ENCODE data around the gene TRAPPC3L. TPM values are rescaled to one million over a fixed set of nuclear protein-coding genes. Genes with fewer than 3 reads are reported as not detected.

The TRAPPC3L gene
- total and polyA plus RNA-seq, 2 experiments from 2014 or later = not detected

GRCh38 chr6:116446399-116446798 is 99.1 kb downstream of the TRAPPC3L start:
- Histone ChIP-seq H3K27me3 (no peaks in the 10 kb centered on the region), H3K9me3 (ENCODE audit: low read depth) (no peaks in the 10 kb centered on the region), H3K27ac (no peak overlapping the region), H3K36me3 (no peaks in the 10 kb centered on the region), H3K4me3 (no peak overlapping the region), H3K4me1 (ENCODE audit: low read depth) (no peaks in the 10 kb centered on the region)
- TF ChIP-seq, protein P1, sequence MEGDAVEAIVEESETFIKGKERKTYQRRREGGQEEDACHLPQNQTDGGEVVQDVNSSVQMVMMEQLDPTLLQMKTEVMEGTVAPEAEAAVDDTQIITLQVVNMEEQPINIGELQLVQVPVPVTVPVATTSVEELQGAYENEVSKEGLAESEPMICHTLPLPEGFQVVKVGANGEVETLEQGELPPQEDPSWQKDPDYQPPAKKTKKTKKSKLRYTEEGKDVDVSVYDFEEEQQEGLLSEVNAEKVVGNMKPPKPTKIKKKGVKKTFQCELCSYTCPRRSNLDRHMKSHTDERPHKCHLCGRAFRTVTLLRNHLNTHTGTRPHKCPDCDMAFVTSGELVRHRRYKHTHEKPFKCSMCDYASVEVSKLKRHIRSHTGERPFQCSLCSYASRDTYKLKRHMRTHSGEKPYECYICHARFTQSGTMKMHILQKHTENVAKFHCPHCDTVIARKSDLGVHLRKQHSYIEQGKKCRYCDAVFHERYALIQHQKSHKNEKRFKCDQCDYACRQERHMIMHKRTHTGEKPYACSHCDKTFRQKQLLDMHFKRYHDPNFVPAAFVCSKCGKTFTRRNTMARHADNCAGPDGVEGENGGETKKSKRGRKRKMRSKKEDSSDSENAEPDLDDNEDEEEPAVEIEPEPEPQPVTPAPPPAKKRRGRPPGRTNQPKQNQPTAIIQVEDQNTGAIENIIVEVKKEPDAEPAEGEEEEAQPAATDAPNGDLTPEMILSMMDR (IDR thresholded peaks at IDR 0.05; ENCODE audit: low read depth, low read length) = no peak
- DNase-seq (ENCODE audit: low read depth in 1 of 2, low spot score in 1 of 2) = peak in 1 of 2 donors; percentile 30

GRCh38 chr6:116445102-116445501 is 100.4 kb downstream of the TRAPPC3L start:
- Histone ChIP-seq H3K27me3 (no peaks in the 10 kb centered on the region), H3K36me3 (no peaks in the 10 kb centered on the region), H3K9me3 (ENCODE audit: low read depth) (no peaks in the 10 kb centered on the region), H3K4me3 (no peak overlapping the region), H3K27ac (no peak overlapping the region), H3K4me1 (ENCODE audit: low read depth) (no peaks in the 10 kb centered on the region)
- DNase-seq (ENCODE audit: low read depth in 1 of 2, low spot score in 1 of 2) = no peak
- TF ChIP-seq, protein P1 (IDR thresholded peaks at IDR 0.05; ENCODE audit: low read depth, low read length) = no peak

Other genes starting within 250 kb of the TRAPPC3L start
- 23.5 and 28.1 TPM in 2 replicates for gene DSE, start 174.7 kb downstream of the TRAPPC3L start, total RNA-seq
- 12.7 and 14.3 TPM in 2 replicates for gene DSE, start 174.7 kb downstream of the TRAPPC3L start, polyA plus RNA-seq
- 3.0 TPM in 1 of 2 replicates, not detected in the other for gene CALHM6, start 84.3 kb downstream of the TRAPPC3L start, total RNA-seq
- gene CALHM6, start 84.3 kb downstream of the TRAPPC3L start, polyA plus RNA-seq = 1.9 and 4.9 TPM in 2 replicates
- 0.11 TPM in 1 of 2 replicates, not detected in the other for gene CALHM5, start 34.0 kb downstream of the TRAPPC3L start, total RNA-seq
- gene CALHM5, start 34.0 kb downstream of the TRAPPC3L start, polyA plus RNA-seq = not detected in 2 replicates
- not detected in 2 replicates for gene CALHM4, start 8.1 kb upstream of the TRAPPC3L start, total RNA-seq
- not detected in 2 replicates for gene CALHM4, start 8.1 kb upstream of the TRAPPC3L start, polyA plus RNA-seq
- gene RWDD1, start 25.8 kb upstream of the TRAPPC3L start, total RNA-seq = 34.1 and 37.2 TPM in 2 replicates
- 70.0 and 70.7 TPM in 2 replicates for gene RWDD1, start 25.8 kb upstream of the TRAPPC3L start, polyA plus RNA-seq
- gene RSPH4A, start 70.8 kb upstream of the TRAPPC3L start, total RNA-seq = 0.21 and 0.56 TPM in 2 replicates
- gene RSPH4A, start 70.8 kb upstream of the TRAPPC3L start, polyA plus RNA-seq = 0.26 and 0.81 TPM in 2 replicates
- gene ZUP1, start 123.1 kb upstream of the TRAPPC3L start, total RNA-seq = 4.1 and 5.1 TPM in 2 replicates
- gene ZUP1, start 123.1 kb upstream of the TRAPPC3L start, polyA plus RNA-seq = 7.0 and 9.4 TPM in 2 replicates
- 13.4 and 15.4 TPM in 2 replicates for gene KPNA5, start 135.5 kb upstream of the TRAPPC3L start, total RNA-seq
- 9.0 and 11.9 TPM in 2 replicates for gene KPNA5, start 135.5 kb upstream of the TRAPPC3L start, polyA plus RNA-seq
- gene FAM162B, start 220.0 kb upstream of the TRAPPC3L start, total RNA-seq = 0.39 TPM in 1 of 2 replicates, not detected in the other
- gene FAM162B, start 220.0 kb upstream of the TRAPPC3L start, polyA plus RNA-seq = 0.56 and 0.61 TPM in 2 replicates